ENCODE results near the gene IDUA. TPM values are rescaled to one million over a fixed set of nuclear protein-coding genes. Genes with fewer than 3 reads are reported as not detected.

Gene IDUA
- total RNA-seq, 2 donors from 2014 or later = 8.9 to 10.2 TPM

DNA sequence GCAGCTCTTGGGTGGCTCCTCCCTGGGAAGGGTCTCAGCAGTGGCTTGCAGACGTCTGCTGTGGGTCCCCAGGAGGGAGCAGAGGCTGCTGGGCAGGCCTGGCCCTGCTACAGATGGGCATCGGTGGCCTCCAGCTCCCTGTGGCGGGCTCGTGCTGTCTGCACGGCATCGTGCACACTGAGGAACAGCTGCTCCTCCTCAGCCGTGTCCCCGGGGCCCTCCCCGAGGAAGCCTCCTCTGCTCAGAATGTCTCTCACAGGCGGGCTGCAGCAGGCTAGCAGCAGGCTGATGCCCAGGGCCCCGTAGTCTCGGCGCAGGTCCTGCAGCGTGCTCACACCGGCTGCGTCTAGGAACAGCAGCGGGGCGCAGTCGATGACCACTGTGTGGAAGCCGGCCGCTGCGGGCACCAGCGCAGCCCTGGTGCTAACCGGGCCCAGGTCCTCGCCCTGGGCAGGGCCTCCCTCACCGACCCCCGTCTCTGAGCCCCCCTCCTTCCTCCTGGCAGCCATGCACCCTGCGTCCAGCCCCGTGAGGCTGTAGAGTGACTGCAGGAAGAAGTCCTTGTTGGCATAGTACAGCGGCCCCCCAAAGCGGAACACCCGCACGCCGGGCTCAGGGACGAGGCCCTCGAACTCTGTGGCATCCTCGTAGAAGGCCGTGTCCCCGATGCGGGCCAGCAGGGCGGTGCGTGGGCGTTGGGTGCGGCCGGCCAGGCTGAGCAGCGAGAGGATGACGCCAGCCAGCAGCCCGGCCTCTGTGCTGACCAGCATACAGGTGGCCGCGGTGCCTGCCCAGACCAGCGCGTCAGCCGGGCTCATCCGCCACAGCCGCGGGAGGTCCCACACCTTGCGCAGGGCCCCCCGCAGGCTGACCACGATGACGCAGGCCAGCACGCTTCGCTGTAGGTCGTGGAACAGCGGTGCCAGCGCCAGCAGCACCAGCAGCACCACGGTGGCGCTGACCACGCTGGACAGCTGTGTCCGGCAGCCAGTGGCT lies 2.2 kb downstream of the IDUA start:
- TF ChIP-seq, protein P1, sequence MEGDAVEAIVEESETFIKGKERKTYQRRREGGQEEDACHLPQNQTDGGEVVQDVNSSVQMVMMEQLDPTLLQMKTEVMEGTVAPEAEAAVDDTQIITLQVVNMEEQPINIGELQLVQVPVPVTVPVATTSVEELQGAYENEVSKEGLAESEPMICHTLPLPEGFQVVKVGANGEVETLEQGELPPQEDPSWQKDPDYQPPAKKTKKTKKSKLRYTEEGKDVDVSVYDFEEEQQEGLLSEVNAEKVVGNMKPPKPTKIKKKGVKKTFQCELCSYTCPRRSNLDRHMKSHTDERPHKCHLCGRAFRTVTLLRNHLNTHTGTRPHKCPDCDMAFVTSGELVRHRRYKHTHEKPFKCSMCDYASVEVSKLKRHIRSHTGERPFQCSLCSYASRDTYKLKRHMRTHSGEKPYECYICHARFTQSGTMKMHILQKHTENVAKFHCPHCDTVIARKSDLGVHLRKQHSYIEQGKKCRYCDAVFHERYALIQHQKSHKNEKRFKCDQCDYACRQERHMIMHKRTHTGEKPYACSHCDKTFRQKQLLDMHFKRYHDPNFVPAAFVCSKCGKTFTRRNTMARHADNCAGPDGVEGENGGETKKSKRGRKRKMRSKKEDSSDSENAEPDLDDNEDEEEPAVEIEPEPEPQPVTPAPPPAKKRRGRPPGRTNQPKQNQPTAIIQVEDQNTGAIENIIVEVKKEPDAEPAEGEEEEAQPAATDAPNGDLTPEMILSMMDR (IDR thresholded peaks at IDR 0.05) = no peak
- H3K27ac ChIP-seq = no peak overlapping the region
- DNase-seq (ENCODE audit: low spot score) = no peak

DNA sequence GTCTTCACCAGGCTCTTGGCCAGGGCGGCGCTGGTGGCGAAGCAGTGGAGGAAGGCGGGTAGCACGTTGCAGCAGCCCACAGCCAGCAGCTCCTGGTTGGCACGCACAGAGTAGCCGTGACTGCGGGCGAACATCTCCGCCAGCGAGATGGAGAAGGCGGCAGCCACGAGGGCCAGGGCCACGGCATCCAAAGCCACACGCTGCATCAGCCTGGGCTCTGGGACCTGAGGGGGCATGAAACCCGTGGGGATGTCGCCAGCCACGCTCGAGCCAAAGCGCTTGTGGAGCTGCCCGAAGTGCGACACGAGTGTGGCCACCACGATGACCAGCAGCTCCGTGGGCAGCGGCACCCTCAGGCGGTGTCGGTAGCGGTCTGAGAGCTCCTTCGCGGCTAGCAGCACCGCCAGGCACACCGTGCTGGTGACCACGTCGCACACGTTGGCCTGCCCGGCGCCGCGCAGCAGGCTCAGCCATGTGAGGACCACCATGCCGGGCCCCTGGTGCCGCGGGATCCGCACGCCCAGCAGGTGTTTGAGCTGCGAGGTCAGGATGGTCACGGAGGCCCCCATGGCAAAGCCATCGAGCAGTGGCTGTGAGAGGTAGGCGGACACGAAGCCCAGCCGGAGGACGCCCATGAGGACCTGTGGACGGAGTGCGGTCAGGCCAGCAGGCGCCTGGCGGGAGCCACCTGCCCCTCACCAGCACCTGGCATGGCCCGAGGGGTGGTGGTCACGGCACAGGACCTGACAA lies 3.1 kb downstream of the IDUA start:
- DNase-seq (ENCODE audit: low spot score) = no peak
- no peaks in the 10 kb centered on the region for H3K9me3 ChIP-seq
- TF ChIP-seq, protein P1 (IDR thresholded peaks at IDR 0.05) = no peak
- no peaks in the 10 kb centered on the region for H3K27me3 ChIP-seq
- no peaks in the 10 kb centered on the region for H3K36me3 ChIP-seq
- H3K4me1 ChIP-seq = peaks cover 0 to 21% of the 10 kb centered on the region in 2 donors
- H3K27ac ChIP-seq = no peak overlapping the region
- H3K4me3 ChIP-seq = no peak overlapping the region

More for the DNA sequence above, 2.2 kb downstream of the IDUA start:
- no peaks in the 10 kb centered on the region for H3K36me3 ChIP-seq
- peaks cover 0 to 24% of the 10 kb centered on the region in 2 donors for H3K4me1 ChIP-seq
- no peaks in the 10 kb centered on the region for H3K27me3 ChIP-seq
- no peaks in the 10 kb centered on the region for H3K9me3 ChIP-seq
- H3K4me3 ChIP-seq = no peak overlapping the region

GRCh38 chr4:990746-991367 lies 4.0 kb downstream of the IDUA start:
- TF ChIP-seq, protein P1 (IDR thresholded peaks at IDR 0.05) = no peak
- no peak overlapping the region for H3K27ac ChIP-seq
- H3K27me3 ChIP-seq = no peaks in the 10 kb centered on the region
- no peak overlapping the region for H3K4me3 ChIP-seq
- H3K4me1 ChIP-seq = peaks cover 0 to 18% of the 10 kb centered on the region in 2 donors
- no peaks in the 10 kb centered on the region for H3K9me3 ChIP-seq
- H3K36me3 ChIP-seq = no peaks in the 10 kb centered on the region
- DNase-seq (ENCODE audit: low spot score) = no peak

- TF ChIP-seq, protein P1 (IDR thresholded peaks at IDR 0.05) = no peak
- no peaks in the 10 kb centered on the region for H3K9me3 ChIP-seq
- no peaks in the 10 kb centered on the region for H3K36me3 ChIP-seq
- H3K4me3 ChIP-seq = no peak overlapping the region
- DNase-seq (ENCODE audit: low spot score) = no peak
- peaks cover 0 to 11% of the 10 kb centered on the region in 2 donors for H3K4me1 ChIP-seq
- no peaks in the 10 kb centered on the region for H3K27me3 ChIP-seq
- no peak overlapping the region for H3K27ac ChIP-seq
Measured at GRCh38 chr4:991451-992296, 4.8 kb downstream of the IDUA start.
